Posterior vena cava (tissue), 2 donors: ENCODE results near the gene HTATIP2. TPM values are rescaled to one million over a fixed set of nuclear protein-coding genes. Genes with fewer than 3 reads are reported as not detected.

Source experiments
- DNase-seq: peaks from one replicate; pipeline ENCODE4 v3.0.0-alpha.2; 2020; ENCODE audit warnings: low spot score
- intact Hi-C, 2 donors: fragments of 100-400 bp; cut with DNase I; formaldehyde crosslinking; loops; one replicate each; pipeline versions ENCODE4 v1.14.1 to v1.14.2; 2022 to 2023
- long read RNA-seq, 2 donors: library from polyadenylated mRNA; unstranded; transcript quantifications; one replicate each; pipeline ENCODE4 v2.0.0, GENCODE V29; 2020 to 2021
- total RNA-seq, 2 donors: library from RNA; stranded (reverse); fragmentation: NEBNext Ultra II Directional; extraction: Animal tissue kit (Norgen Biotek cat#: 25700); gene quantifications; one replicate each; pipeline ENCODE4 v1.2.1, GENCODE V29; 2021
- donor health status: DM: yes; HTN: yes; CAD: no.
- donor health status: DM: yes; HTN: yes; CAD: no.

Gene HTATIP2
- total RNA-seq: 10 to 100 TPM; 15.7 to 21.2 TPM
- long read RNA-seq, donor 1, transcript HTATIP2-201 (6 exons, 1,477 nt): major isoform, 7 of 12 reads
- long read RNA-seq, donor 1, partial matches to known transcripts: 0 of 12 reads
- long read RNA-seq, donor 1, other reads (novel, unspliced or antisense): 1 of 12 reads
- long read RNA-seq, donor 2, transcript HTATIP2-201 (6 exons, 1,477 nt): major isoform, 51 of 91 reads
- long read RNA-seq, donor 2, transcript HTATIP2-203 (6 exons, 967 nt): minor isoform, 6 of 91 reads
- long read RNA-seq, donor 2, transcript HTATIP2-204 (5 exons, 1,748 nt): minor isoform, 16 of 91 reads
- long read RNA-seq, donor 2, transcript HTATIP2-202 (6 exons, 886 nt): minor isoform, 13 of 91 reads
- long read RNA-seq, donor 2, partial matches to known transcripts: 0 of 91 reads
- long read RNA-seq, donor 2, other reads (novel, unspliced or antisense): 5 of 91 reads

DNA sequence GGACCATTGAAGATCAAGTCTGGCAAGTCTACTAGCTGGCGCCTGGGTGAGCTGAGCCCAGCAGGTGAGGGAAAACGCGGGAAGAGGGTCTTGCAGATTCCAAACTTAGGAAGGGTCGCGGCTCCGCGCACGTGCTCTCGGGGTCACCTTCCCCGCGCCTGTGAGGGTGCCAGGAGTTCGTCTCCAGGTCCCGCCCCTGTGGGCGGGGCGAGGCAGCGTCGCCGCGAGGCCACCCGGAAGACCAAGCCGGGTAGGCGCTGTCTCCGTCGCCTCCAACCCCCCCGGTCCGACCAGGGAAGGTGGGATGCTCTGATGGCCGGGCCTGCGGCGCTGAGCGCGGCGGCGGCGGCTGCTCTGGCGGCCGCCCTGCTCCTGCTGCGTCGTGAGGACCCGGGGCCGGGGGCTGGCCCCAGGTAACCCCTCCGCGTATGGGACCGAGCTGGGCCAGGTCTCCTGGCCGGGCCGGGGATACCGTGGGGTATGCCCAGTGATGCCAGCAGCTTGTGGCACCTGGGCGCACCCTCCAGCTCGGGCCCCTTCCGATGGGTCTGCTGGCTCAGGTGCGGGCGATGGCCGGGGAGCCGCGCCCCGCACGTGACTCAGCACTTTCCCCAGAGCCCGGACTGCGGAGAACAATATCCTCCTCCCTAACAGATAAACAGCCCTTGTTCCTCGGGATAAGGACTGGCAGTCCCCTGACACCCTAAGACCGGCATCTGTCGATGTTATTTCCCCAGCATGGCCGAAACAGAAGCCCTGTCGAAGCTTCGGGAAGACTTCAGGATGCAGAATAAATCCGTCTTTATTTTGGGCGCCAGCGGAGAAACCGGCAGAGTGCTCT, at the start of gene HTATIP2:
Gene HTATIP2 (plus strand): TSS at position 215 of the 841 bp plus-strand sequence. CDS start 524 bp downstream, at position 739.
- intact Hi-C loops: loop anchor here in 1 of 2 donors (10.0 kb wide), 1 partner anchor 239 kb away; no protein-coding TSS in a partner anchor

DNA sequence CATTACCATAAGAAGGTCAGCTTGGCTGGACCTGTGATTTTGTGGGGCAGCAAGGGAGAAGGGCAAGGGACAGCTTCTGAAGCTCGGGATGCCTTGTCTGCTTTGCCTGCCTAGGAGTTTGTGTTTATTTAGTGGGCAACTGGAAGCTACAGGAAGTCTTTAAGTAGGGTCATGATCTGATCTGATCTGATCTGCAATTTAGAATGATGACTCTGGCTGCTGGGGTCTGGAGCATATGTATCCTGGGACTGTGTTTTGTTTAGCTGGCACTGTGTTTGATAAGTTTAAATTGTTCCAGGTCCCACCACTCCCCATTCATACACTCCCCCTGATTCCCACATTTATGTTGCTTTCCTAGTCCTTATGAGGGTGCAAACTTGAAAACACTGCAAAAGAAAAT, 47.7 kb upstream of the HTATIP2 start:
- DNase-seq: no peak
- intact Hi-C loops: no loop called here

More for the DNA sequence above, at the start of gene HTATIP2:
- peak; percentile 91 for DNase-seq

- no peak for DNase-seq
- intact Hi-C loops: no loop called here
Observed at GRCh38 chr11:20321177-20321576, 42.3 kb upstream of the HTATIP2 start.

DNA sequence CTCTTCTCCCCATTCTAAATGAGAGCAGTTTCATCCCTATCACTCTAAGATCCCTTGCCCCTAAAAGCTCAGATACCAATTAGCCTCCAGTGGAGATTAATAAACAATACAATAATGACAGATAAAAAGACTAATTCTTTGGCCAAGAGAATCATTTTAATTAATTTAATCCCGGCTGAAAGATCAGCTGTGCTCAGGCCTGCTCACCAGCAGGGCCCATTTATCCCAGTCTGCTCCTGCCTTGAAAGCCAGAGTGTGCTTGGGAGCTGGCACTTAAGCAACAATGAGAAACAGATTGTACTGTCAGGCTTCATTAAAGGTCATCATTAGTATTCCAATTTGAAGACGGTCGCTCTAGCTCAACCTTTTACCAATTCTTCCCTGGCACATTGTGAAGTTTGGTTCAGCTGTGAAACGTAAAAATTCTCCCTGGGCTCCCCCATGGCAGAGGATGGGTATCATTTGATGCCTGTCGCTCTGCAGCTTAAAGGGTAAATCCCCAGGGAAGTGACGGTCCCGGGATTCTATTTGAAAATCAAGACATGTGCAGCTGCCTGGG, 36.1 kb upstream of the HTATIP2 start:
- DNase-seq: no peak

GRCh38 chr11:20336056-20336455, 27.5 kb upstream of the HTATIP2 start:
- intact Hi-C loops: no loop called here
- no peak for DNase-seq

More for the DNA sequence above, 36.1 kb upstream of the HTATIP2 start:
- intact Hi-C loops: no loop called here

DNA sequence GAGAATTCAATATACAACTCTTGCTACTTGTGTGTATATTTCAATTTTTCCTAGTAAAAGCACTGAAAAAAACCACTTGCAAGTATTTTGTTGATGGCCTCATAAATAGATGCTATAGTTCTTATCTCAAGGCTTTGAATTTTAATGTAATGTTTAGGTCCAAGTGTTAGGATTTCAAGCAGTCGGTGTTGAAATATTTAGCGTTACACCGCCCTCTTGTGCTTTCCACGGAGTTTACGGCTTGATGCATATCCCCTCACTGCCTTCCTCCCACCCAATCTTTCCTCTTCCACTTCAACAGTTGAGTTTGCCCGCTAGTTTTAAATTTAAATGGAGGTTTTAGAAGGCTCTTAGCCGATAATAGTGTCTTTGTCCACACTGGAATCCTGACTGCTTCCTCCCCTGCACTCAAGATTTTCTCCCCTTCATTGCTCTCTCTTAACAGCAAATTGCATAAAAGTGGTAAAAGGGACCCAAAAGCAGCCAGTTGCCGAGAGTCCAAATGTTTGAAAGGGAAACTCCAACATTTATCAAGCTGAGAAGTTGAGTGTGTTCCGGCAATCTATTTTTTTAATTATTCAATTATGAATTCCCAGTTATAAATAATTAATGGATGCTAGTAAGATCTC, 25.9 kb upstream of the HTATIP2 start:
- DNase-seq: no peak
- intact Hi-C loops: no loop called here

DNA sequence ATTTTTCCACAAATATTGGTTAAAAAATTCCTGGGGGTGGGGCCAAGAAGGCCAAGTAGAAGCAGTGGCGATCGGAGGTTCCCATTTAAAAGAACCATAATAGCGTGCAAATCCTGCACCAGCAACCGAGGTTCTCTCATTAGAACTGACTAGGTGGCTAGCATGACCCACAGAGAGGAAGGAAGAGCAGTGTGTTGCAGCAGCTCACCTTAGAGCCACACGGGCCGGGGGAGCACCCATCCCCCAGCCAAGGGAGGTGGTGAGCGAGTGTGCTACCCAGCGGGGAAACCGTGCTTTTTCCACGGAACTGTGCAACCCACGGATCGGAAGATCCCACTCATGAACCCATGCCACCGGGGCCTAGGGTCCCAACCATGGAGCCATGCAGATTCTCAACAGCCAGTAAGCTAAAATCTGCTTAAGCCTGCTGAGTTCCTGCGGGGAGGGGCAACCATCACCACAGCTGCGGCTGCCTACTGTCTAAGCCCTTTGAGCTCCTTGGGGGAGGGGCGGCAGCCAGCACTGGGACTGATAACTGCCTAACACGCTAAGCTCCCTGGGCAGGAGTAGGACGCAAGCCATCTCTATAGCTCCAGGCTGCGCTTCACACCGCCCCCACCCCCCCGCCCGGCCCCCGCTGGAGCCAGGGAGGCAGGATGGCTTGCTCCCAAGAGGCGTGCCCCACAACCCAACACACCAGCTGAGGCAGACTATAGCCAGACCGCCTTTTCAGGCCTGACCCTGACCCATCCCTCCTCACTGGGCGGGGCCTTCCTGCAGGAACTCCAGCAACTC, 21.0 kb upstream of the HTATIP2 start:
- no peak for DNase-seq
- intact Hi-C loops: no loop called here

DNA sequence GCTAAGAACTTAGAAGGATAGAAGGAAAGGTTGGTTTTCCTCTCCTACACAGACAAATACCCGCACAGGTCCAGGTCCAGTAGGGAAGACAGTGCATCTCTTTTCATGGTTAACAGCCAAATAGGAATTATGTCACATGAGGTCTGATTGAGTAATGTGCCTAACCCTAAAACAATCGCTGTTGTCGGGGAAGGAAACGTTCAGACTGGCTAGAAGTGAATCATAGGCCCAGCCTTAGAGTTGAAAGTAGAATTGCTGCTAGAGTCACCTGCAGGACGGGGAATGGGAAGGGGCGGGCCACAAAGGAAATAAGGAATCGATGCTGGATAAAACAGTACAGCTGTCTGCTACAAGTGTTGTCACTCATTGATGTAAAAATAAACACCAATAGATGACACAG, 12.4 kb upstream of the HTATIP2 start:
- intact Hi-C loops: loop anchor here in 1 of 2 donors (5.0 kb wide), 1 partner anchor 1044 kb away; no protein-coding TSS in a partner anchor
- DNase-seq: no peak

- DNase-seq: no peak
- intact Hi-C loops: loop anchor here in 1 of 2 donors (5.0 kb wide), 1 partner anchor 1045 kb away; no protein-coding TSS in a partner anchor
Observed at GRCh38 chr11:20351751-20352262, 11.7 kb upstream of the HTATIP2 start.

GRCh38 chr11:20353829-20354434, 9.6 kb upstream of the HTATIP2 start:
- intact Hi-C loops: loop anchor here in 1 of 2 donors (5.0 kb wide), 1 partner anchor 1047 kb away; no protein-coding TSS in a partner anchor
- DNase-seq: no peak

GRCh38 chr11:20355221-20356219, 8.0 kb upstream of the HTATIP2 start:
- intact Hi-C loops: no loop called here
- DNase-seq: no peak

DNA sequence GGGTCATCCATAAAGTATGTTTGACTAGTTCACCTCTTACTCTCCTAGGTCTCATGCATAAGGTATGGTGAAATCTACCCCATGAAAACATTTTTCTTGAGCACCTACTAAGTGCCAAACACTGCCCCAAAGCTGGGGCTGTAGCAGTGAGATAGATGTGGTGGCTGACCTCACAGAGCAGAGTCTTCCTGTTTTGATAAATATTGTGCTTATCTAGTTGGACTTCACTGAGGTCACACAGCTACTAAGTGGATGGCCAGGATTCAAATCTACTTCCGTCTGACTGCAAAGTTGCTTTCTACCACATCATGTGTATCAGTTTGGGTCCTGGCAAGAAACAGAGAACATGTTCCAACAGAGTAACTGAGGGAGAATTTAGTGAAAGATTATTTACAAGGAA, 6.4 kb upstream of the HTATIP2 start:
- no peak for DNase-seq
- intact Hi-C loops: no loop called here

DNA sequence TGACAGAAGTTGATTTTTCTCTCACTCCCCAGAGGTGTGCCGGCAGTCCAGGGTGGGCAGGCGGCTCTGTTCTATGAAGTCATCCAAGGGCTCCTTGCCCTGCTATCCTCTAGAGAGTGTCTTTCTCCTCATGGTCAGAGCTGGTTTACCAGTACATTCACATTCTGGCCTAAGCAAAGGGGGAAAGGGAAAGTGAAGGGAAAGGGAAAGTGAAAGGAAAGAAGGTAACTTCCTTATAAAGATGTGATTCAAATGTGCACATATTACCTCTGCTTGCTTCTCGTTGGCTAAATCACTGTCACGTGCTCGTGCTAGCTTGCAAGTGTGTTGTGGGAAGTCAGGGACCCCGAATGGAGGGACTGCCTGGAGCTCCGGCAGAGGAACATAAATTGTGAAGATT, 2.9 kb upstream of the HTATIP2 start:
- intact Hi-C loops: loop anchor here in 1 of 2 donors (10.0 kb wide), 1 partner anchor 236 kb away; no protein-coding TSS in a partner anchor

DNA sequence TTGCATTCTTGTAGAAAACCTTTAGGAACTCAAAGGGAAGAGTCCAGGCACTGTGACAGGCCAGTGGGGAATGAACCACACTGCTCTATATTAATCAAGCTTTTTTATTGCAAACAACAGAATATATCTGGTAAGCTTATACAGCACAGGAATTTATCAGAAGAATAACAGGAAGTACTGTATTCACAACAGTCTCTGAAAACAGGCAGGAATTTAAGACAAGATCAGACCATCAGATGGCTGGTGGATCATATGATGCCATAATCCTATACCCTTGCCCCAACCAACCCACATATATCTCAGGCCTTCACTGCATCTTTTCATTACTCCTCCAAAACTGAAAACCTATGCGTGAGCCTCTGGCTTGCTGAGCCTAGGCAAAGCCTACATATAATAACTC, 1.0 kb upstream of the HTATIP2 start:
- DNase-seq: no peak
- intact Hi-C loops: loop anchor here in 1 of 2 donors (10.0 kb wide), 1 partner anchor 238 kb away; no protein-coding TSS in a partner anchor

More for the DNA sequence above, 2.9 kb upstream of the HTATIP2 start:
- DNase-seq: no peak

DNA sequence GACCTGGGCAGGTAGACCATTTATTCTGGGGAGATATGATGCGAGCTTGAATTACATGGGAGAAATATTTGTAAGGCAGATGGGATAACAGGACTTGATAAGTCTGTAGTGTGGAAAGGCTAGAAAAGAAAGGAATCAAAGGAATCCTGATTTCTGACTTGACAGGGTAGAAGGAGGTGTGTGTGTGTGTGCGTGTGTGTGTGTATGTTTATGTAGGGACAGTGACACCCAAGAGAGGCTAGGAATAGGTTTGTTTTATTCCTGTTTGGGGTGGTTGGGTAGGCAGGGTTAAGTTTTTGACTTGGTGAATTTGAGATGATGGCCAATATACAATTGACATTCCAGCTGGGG, 390 bp upstream of the HTATIP2 start:
- no peak for DNase-seq
- intact Hi-C loops: loop anchor here in 1 of 2 donors (10.0 kb wide), 1 partner anchor 238 kb away; no protein-coding TSS in a partner anchor

GRCh38 chr11:20364341-20364792, 853 bp downstream of the HTATIP2 start:
- intact Hi-C loops: loop anchor here in 1 of 2 donors (10.0 kb wide), 1 partner anchor 240 kb away; no protein-coding TSS in a partner anchor
- no peak for DNase-seq
